T-cell (primary cell): ENCODE results near the gene MARCKSL1. TPM values are rescaled to one million over a fixed set of nuclear protein-coding genes. Genes with fewer than 3 reads are reported as not detected.
"Not testable (repeated sequence)": the region's sequence is repeated elsewhere in the genome, so short reads cannot be mapped to it uniquely, and the experiment has no call there.

Experiments used
- ATAC-seq, 4 experiments: fragments of 200-7000 bp in 3 of 4; fragments of 150-1000 bp in 1 of 4; cut with Tn5 transposase; replicated peaks in 1 of 4; 1 replicate in 3 of 4; 2 replicates in 1 of 4; pipeline ENCODE4 v1.10.0; 2021; ENCODE audit warnings: moderate library complexity in 3 of 4, mild to moderate bottlenecking in 2 of 4, moderate number of reproducible peaks in 1 of 4
- CTCF ChIA-PET, 2 donors: fragments of 300-600 bp; sonication (Branson Sonifier 250); formaldehyde crosslinking; loops; one replicate each; lab custom pipeline; 2022; ENCODE audit warnings: antibody characterized with exemption in 2 of 2; lab: Charles Lee
- POLR2A ChIA-PET, 2 donors: fragments of 300-600 bp; sonication (Branson Sonifier 250); formaldehyde crosslinking; loops; one replicate each; lab custom pipeline; 2022; ENCODE audit warnings: antibody characterized with exemption in 2 of 2; lab: Charles Lee
- DNase-seq, 35 experiments: peaks; one replicate each; pipeline versions ENCODE4 v3.0.0 to v3.0.0-alpha.2; 2013 to 2023
- H3K27ac ChIP-seq: one replicate; pipeline ENCODE4 v1.5.1; 2013; ENCODE audit warnings: low read length
- H3K27me3 ChIP-seq, 2 experiments: replicated peaks in 1 of 2; 1 replicate in 1 of 2; 2 replicates in 1 of 2; pipeline versions ENCODE4 v1.6.1 to v1.7.0; 2013; ENCODE audit warnings: low read length in 1 of 2, mixed read lengths in 1 of 2; ENCODE audit not compliant: control insufficient read depth in 2 of 2, insufficient read depth in 2 of 2; ENCODE audit errors: extremely low read depth in 1 of 2
- H3K36me3 ChIP-seq, 2 donors: 1 replicate in 1 of 2; 2 replicates in 1 of 2; pipeline versions ENCODE4 v1.6.1 to v1.7.0; 2013; ENCODE audit warnings: low read length in 1 of 2; ENCODE audit not compliant: control insufficient read depth in 2 of 2, insufficient read depth in 1 of 2; ENCODE audit errors: extremely low read depth in 1 of 2
- H3K4me1 ChIP-seq, 2 experiments: 1 replicate in 1 of 2; 2 replicates in 1 of 2; pipeline versions ENCODE4 v1.6.1 to v1.7.0; 2013; ENCODE audit warnings: low read length in 2 of 2, mixed read lengths in 1 of 2; ENCODE audit not compliant: insufficient read depth in 2 of 2, control insufficient read depth in 1 of 2; ENCODE audit errors: extremely low read depth in 1 of 2
- H3K4me3 ChIP-seq, 2 donors: 1 replicate in 1 of 2; 2 replicates in 1 of 2; pipeline versions ENCODE4 v1.5.1 to v1.7.0; 2013; ENCODE audit warnings: mild to moderate bottlenecking in 2 of 2, low read length in 1 of 2, moderate library complexity in 1 of 2; ENCODE audit not compliant: control insufficient read depth in 1 of 2; ENCODE audit errors: extremely low read depth in 1 of 2
- H3K9me3 ChIP-seq: 2 replicates; pipeline ENCODE4 v1.7.0; 2013
- H3K27ac Mint-ChIP-seq, 2 donors: one replicate each; pipeline ENCODE4 v1.8.0; 2020 to 2021; ENCODE audit warnings: mild to moderate bottlenecking in 2 of 2, mixed read lengths in 2 of 2
- H3K27me3 Mint-ChIP-seq, 2 donors: one replicate each; pipeline ENCODE4 v1.8.0; 2021 to 2022; ENCODE audit warnings: mixed read lengths in 2 of 2
- H3K36me3 Mint-ChIP-seq: one replicate; pipeline ENCODE4 v1.8.0; 2021; ENCODE audit warnings: mixed read lengths
- H3K4me1 Mint-ChIP-seq, 3 donors: one replicate each; pipeline ENCODE4 v1.8.0; 2020 to 2022; ENCODE audit warnings: mixed read lengths in 3 of 3, mild to moderate bottlenecking in 1 of 3
- H3K4me3 Mint-ChIP-seq, 3 donors: one replicate each; pipeline ENCODE4 v1.8.0; 2020 to 2022; ENCODE audit warnings: mild to moderate bottlenecking in 3 of 3, mixed read lengths in 3 of 3, moderate library complexity in 3 of 3
- H3K9me3 Mint-ChIP-seq, 3 donors: one replicate each; pipeline ENCODE4 v1.8.0; 2020 to 2022; ENCODE audit warnings: mixed read lengths in 3 of 3
- WGBS: methylation state at CpG from one replicate; pipeline ENCODE4 v1.1.5; 2013; ENCODE audit warnings: missing lambda C conversion rate; ENCODE audit not compliant: insufficient coverage; 5-methylcytosine and 5-hydroxymethylcytosine counted together
- total RNA-seq, 35 experiments: library from RNA in 6 of 35; stranded (reverse) in 6 of 35; fragments of 120-200 nt in 1 of 35; gene quantifications; one replicate each; pipeline versions ENCODE4 v1.2.1 to v1.2.4 and lab custom pipeline; 2013 to 2026

Gene MARCKSL1
- total RNA-seq, 5 donors from 2014 or later (not counting 1 experiment from before 2014, with no cell fraction given), result 28.1 to 46.5 (median 41.4) TPM

- Mint-ChIP-seq H3K36me3 (peaks cover 3% of the 10 kb centered on the region), H3K27me3 (peaks cover 0 to 6% of the 10 kb centered on the region in 2 donors), H3K4me3 (no peak overlapping the region), H3K4me1 (peaks cover 30 to 55% (median 35%) of the 10 kb centered on the region in 3 donors), H3K9me3 (no peaks in the 10 kb centered on the region), H3K27ac (no peak overlapping the region)
- Histone ChIP-seq H3K36me3 (peaks cover 0 to 4% of the 10 kb centered on the region in 2 donors), H3K27me3 (peaks cover 0 to 8% of the 10 kb centered on the region in 2 experiments), H3K27ac (no peak overlapping the region), H3K4me1 (peaks cover 12 to 27% of the 10 kb centered on the region in 2 experiments), H3K9me3 (no peaks in the 10 kb centered on the region), H3K4me3 (no peak overlapping the region)
- ATAC-seq (no peak), DNase-seq (no peak)
- ChIA-PET POLR2A (no interaction called here), CTCF (interaction anchor here in 1 of 2 donors (0.6 kb wide), 1 partner anchor 9 kb away, joined by 3 read pairs; no protein-coding TSS in a partner anchor)
- WGBS, result 100% methylated on average over 1 of the region's 1 CpG
Measured at GRCh38 chr1:32356478-32356877, 20.4 kb upstream of the MARCKSL1 start.

GRCh38 chr1:32355778-32356177 is 19.7 kb upstream of the MARCKSL1 start:
- peaks cover 10 to 28% of the 10 kb centered on the region in 2 experiments for H3K4me1 ChIP-seq
- WGBS, result 94% methylated on average over 4 of the region's 6 CpGs
- H3K9me3 ChIP-seq, ATAC-seq, DNase-seq, H3K4me3 Mint-ChIP-seq, H3K27me3 ChIP-seq, H3K9me3 Mint-ChIP-seq, H3K27ac Mint-ChIP-seq, H3K27ac ChIP-seq, POLR2A ChIA-PET, H3K27me3 Mint-ChIP-seq, H3K36me3 Mint-ChIP-seq, H3K36me3 ChIP-seq, H3K4me3 ChIP-seq: not testable (repeated sequence)
- CTCF ChIA-PET, result interaction anchor here in 1 of 2 donors (0.6 kb wide), 1 partner anchor 8 kb away, joined by 3 read pairs; no protein-coding TSS in a partner anchor
- H3K4me1 Mint-ChIP-seq, result peaks cover 29 to 56% (median 34%) of the 10 kb centered on the region in 3 donors

GRCh38 chr1:32353886-32354570 is 18.0 kb upstream of the MARCKSL1 start:
- no peak for ATAC-seq
- CTCF ChIA-PET, result no interaction called here
- WGBS, result 71% methylated on average over 2 of the region's 2 CpGs
- Mint-ChIP-seq H3K27me3 (no peaks in the 10 kb centered on the region), H3K36me3 (no peaks in the 10 kb centered on the region), H3K9me3 (no peaks in the 10 kb centered on the region), H3K4me1 (peaks cover 32 to 55% (median 37%) of the 10 kb centered on the region in 3 donors), H3K27ac (peak overlapping the region; percentile 20 to 45), H3K4me3 (peak overlapping the region; percentile 1 to 70 (median 53))
- Histone ChIP-seq H3K36me3 (peaks cover 0 to 4% of the 10 kb centered on the region in 2 donors), H3K27me3 (no peaks in the 10 kb centered on the region), H3K27ac (no peak overlapping the region), H3K4me3 (no peak overlapping the region), H3K4me1 (peaks cover 6 to 26% of the 10 kb centered on the region in 2 experiments), H3K9me3 (no peaks in the 10 kb centered on the region)
- POLR2A ChIA-PET, result interaction anchor here in 1 of 2 donors (0.6 kb wide), 1 partner anchor 32 kb away, joined by 3 read pairs; no protein-coding TSS in a partner anchor
- no peak for DNase-seq

GRCh38 chr1:32353431-32353830 is 17.4 kb upstream of the MARCKSL1 start:
- Mint-ChIP-seq H3K4me3 (peak overlapping the region; percentile 1 to 70 (median 53)), H3K27me3 (no peaks in the 10 kb centered on the region), H3K27ac (peak overlapping the region; percentile 67 to 75), H3K9me3 (no peaks in the 10 kb centered on the region), H3K36me3 (no peaks in the 10 kb centered on the region), H3K4me1 (peaks cover 34 to 60% (median 42%) of the 10 kb centered on the region in 3 donors)
- Histone ChIP-seq H3K4me3 (no peak overlapping the region), H3K27me3 (no peaks in the 10 kb centered on the region), H3K36me3 (peaks cover 0 to 4% of the 10 kb centered on the region in 2 donors), H3K4me1 (peaks cover 6 to 32% of the 10 kb centered on the region in 2 experiments), H3K9me3 (no peaks in the 10 kb centered on the region), H3K27ac (no peak overlapping the region)
- ChIA-PET CTCF (interaction anchor here in 1 of 2 donors (0.5 kb wide), 1 partner anchor 116 kb away, joined by 4 read pairs; no protein-coding TSS in a partner anchor), POLR2A (interaction anchor here in 1 of 2 donors (0.5 kb wide), 1 partner anchor 11 kb away, joined by 3 read pairs; no protein-coding TSS in a partner anchor)
- DNase-seq, result no peak
- no peak for ATAC-seq
- WGBS, result 90% methylated on average over 2 of the region's 2 CpGs

GRCh38 chr1:32352831-32353383 is 16.9 kb upstream of the MARCKSL1 start:
- WGBS, result 100% methylated on average over 2 of the region's 2 CpGs
- ATAC-seq (no peak), DNase-seq (no peak)
- Histone ChIP-seq H3K36me3 (peaks cover 0 to 4% of the 10 kb centered on the region in 2 donors), H3K27ac (no peak overlapping the region), H3K9me3 (no peaks in the 10 kb centered on the region), H3K4me1 (peaks cover 6 to 35% of the 10 kb centered on the region in 2 experiments), H3K4me3 (no peak overlapping the region), H3K27me3 (no peaks in the 10 kb centered on the region)
- Mint-ChIP-seq H3K9me3 (no peaks in the 10 kb centered on the region), H3K36me3 (no peaks in the 10 kb centered on the region), H3K4me1 (peaks cover 34 to 63% (median 45%) of the 10 kb centered on the region in 3 donors), H3K27me3 (no peaks in the 10 kb centered on the region), H3K4me3 (peak overlapping the region; percentile 1 to 78 (median 70)), H3K27ac (peak overlapping the region; percentile 67 to 75)
- POLR2A ChIA-PET, result interaction anchor here in 1 of 2 donors (0.5 to 1.0 kb wide), 3 partner anchors 10 to 108 kb away, joined by 3 to 4 read pairs (median 4); no protein-coding TSS in a partner anchor
- CTCF ChIA-PET, result interaction anchor here (0.5 to 0.9 kb wide), 2 partner anchors 9 to 116 kb away, joined by 3 to 4 read pairs; no protein-coding TSS in a partner anchor

- POLR2A ChIA-PET, result interaction anchor here in 1 of 2 donors (0.6 to 1.0 kb wide), 2 partner anchors 33 to 107 kb away, joined by 4 read pairs; no protein-coding TSS in a partner anchor
Measured at GRCh38 chr1:32352239-32352745, 16.3 kb upstream of the MARCKSL1 start.

More at GRCh38 chr1:32352239-32352745, 16.3 kb upstream of the MARCKSL1 start:
- peak overlapping the region; percentile 70 to 80 (median 78) for H3K4me3 Mint-ChIP-seq
- no peaks in the 10 kb centered on the region for H3K27me3 Mint-ChIP-seq
- ATAC-seq, result no peak
- Histone ChIP-seq H3K27ac (peak overlapping the region; percentile 67), H3K9me3 (no peaks in the 10 kb centered on the region), H3K4me3 (peak overlapping the region; percentile 58 to 64), H3K27me3 (no peaks in the 10 kb centered on the region), H3K4me1 (peaks cover 6 to 35% of the 10 kb centered on the region in 2 experiments), H3K36me3 (peaks cover 0 to 4% of the 10 kb centered on the region in 2 donors)
- H3K36me3 Mint-ChIP-seq, result no peaks in the 10 kb centered on the region
- no peak for DNase-seq
- peaks cover 34 to 63% (median 47%) of the 10 kb centered on the region in 3 donors for H3K4me1 Mint-ChIP-seq
- WGBS, result 100% methylated on average over 1 of the region's 8 CpGs
- CTCF ChIA-PET, result interaction anchor here in 1 of 2 donors (0.9 kb wide), 1 partner anchor 8 kb away, joined by 3 read pairs; no protein-coding TSS in a partner anchor
- peak overlapping the region; percentile 23 to 75 for H3K27ac Mint-ChIP-seq
- no peaks in the 10 kb centered on the region for H3K9me3 Mint-ChIP-seq
